ENCODE measurements around the gene TNFSF11.
"Not testable (repeated sequence)": the region's sequence is repeated elsewhere in the genome, so short reads cannot be mapped to it uniquely, and the experiment has no call there.

Gene TNFSF11, protein sequence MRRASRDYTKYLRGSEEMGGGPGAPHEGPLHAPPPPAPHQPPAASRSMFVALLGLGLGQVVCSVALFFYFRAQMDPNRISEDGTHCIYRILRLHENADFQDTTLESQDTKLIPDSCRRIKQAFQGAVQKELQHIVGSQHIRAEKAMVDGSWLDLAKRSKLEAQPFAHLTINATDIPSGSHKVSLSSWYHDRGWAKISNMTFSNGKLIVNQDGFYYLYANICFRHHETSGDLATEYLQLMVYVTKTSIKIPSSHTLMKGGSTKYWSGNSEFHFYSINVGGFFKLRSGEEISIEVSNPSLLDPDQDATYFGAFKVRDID

GRCh38 chr13:42574011-42574410, at the start of gene TNFSF11:
Gene TNFSF11, plus strand, starts transcription at chr13:42574152. Its CDS starts 152 bp downstream, at chr13:42574304.
- no peak for DNase-seq

DNA sequence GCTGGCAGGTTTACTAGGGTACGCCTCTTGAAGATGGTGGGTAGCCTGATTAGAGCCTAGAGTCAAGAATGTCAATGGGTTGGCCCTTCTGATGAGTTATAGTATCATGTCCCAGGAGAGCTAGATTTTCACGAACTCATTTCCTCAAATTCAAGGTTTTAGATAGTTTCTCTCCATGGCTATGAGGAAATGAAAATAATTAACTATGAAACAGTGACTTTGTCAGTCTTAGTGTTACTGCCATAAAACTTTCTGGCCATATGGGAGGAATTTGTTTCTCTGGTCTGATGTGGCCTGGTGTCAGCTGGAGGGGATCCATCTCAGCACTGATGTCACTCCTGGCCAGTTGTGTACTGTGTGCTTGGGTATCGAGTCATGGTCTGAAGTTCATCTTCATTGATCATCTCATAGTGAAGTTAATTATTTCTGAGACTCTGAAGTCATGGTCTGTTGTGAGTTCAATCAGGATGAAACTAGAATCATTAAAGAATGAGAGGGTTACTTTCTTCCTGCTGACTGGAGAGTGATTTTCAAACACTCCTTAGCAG, 49.4 kb upstream of the TNFSF11 start:
- no peak for DNase-seq

DNA sequence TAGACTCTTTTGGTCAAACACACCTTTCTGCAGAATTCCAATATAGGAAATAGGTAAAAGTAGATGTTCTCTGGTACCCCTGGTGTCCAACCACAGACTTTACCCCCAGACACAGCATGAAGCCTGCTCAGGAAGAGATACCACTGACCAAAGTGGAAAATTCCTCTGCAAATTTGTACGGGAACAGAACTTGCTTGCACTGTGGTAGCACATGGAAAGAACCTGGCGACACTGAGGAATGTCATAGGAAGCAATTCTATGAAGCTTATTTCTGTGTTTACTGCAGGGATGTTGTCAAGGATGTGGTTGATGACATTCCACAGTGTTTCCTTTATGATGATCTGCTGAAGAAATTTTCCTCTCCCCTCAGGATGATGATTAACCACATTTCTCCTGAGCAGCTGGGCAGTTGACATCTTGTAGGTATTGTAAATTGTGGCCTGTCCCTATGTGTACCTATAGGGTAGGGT, 48.9 kb upstream of the TNFSF11 start:
- DNase-seq = no peak

- DNase-seq = no peak
These were observed 47.7 kb upstream of the TNFSF11 start for GRCh38 chr13:42526276-42526675.

DNA sequence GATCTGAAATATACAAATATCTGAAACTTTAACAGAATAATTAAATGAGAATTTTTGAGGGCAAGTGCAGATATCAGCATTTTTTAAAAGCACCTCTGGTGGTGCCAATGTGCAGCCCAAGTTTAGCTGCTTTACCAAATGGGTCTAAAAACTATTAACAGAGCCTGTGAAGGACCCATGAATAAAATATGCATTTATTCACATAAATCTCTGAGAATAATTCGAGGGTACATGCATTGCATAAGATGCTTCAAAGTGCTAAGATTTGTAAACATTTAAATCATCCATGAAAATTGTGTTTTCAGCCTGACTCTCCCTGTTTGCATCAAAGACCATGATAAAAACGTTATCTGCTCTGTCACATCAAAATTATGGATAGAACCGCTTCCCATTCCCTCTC, 47.1 kb upstream of the TNFSF11 start:
- DNase-seq = no peak

- DNase-seq = no peak
These were observed 41.2 kb upstream of the TNFSF11 start for GRCh38 chr13:42532561-42533335.

DNA sequence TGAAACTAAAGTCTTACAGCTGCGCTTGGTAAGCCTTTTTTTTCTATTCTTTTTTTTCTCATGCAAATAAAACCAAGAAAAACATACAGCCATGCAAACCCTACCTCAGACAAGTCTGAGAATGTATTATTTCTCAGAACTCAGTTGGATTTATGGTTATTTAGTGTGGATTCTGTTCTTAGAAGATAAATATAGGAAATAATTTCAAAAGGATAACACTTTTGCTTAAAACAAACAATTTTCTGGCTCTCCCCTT, 40.7 kb upstream of the TNFSF11 start:
- no peak for DNase-seq

DNA sequence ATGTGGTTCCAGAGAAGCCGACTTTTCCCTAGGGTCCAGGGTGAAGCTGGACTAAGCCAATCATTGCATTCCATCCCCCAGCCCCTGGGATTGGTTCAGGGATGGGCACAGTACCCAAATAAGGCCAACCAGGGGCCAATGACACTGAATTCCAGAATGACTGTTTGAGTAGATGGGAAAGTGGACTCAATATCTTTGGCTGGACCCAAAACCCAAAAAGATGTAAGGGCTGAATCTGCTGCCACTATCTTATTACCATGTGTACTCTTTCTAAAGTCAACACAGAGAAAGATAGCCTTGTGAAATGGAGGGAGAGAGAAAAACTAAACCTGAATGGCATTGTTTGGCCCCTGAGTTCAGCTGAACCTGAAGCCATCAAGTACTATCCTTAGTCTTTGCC, 39.2 kb upstream of the TNFSF11 start:
- no peak for DNase-seq

DNA sequence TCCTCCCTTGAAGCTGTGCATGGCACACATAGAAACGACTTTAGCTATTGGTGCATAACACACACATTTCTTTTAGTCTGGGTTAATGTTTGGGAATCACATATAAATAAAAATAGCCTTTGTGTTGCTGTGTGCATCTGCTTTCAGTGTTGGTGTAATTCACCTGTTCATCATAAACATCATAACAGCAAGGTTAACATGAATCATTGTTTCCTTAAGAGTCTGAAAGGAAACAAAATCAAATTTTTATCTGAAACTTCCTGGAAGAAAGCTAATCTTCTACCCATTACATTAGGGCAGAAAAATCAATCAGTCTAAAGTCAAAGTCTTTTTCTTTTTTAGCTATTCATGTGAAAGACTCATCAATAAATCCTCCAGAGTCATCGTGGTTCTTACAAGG, 35.0 kb upstream of the TNFSF11 start:
- no peak for DNase-seq

- no peak for DNase-seq
These were observed 34.3 kb upstream of the TNFSF11 start for GRCh38 chr13:42539670-42540069.

GRCh38 chr13:42543215-42543797, 30.6 kb upstream of the TNFSF11 start:
- DNase-seq = no peak

GRCh38 chr13:42544246-42544926, 29.6 kb upstream of the TNFSF11 start:
- DNase-seq = no peak

GRCh38 chr13:42545842-42546241, 28.1 kb upstream of the TNFSF11 start:
- DNase-seq = no peak

- DNase-seq = no peak
These were observed 26.3 kb upstream of the TNFSF11 start for GRCh38 chr13:42547612-42548011.

DNA sequence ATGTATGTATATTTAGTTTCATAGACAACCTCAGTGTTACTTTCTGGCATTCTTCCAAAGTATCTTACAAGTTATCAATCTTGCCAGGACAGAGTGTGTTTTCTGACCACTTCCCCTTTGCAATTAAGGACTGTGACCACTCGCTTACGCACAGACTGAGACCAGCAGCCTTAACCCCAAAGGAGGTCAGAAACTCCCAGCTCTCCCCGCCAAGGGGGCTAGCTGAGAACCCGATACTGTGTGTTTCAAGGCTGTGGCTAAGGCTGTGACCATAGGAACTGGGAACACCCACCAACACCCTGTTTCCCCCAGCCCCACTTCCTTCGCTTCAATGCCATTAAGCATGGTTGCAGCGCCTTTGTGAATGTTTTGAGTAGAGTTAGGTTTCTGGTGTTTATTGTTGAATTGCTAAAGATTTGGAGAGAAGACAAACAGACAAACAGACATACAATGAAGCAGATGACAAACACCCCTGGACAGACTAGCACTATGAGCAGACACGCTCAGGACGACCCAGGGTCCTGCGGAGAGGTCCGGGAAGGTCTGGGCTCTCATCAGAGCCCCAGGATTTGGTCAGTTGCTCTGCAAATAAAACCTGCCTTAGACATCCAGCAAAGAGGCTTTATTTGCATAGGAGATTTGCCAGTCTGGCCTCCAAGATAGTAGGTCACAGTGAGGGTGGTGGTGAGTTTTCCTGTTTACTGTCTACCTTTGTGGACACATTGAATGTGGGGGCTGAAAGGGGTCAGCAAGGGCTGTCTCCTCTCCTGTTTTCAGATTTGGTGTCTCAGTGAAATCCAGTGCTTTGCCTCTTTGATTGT, 25.0 kb upstream of the TNFSF11 start:
- DNase-seq = no peak

DNA sequence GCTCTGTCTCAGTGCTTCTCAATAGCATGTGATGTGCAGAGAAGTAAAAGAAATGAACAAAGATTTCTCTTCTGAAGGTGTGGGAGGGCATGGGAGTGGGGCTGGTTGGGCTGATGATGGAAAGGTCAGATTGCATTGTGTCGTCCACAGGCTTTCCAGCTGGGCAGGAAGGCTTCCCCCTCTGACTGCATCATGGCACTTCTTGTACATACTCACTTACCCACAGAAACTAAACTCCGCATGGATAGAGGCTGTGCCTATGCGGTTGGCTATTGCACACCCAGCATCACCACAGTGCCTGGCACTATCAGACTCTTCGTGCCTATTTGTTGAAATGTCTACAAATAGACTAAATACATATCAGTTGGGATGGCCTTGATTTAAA, 24.4 kb upstream of the TNFSF11 start:
- DNase-seq = no peak

DNA sequence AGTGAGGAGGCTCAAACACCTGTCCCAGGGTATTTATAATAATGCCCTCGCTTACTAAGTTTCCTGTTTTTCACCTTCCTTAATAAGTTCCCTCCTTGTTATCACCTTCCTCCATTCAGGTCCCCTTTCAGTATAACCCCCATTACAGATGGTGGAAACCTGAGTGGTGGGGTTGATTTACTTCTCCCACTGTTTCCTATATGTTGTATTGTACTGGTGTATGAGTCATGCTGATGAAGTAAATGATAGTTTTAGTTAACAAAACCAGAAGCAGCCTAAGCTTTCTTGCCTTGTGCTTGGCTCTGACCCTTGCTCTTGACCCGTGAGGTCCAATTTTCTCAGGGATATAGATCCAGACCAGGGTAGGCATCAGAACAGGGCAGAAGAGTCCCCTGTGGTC, 22.3 kb upstream of the TNFSF11 start:
- DNase-seq = no peak

DNA sequence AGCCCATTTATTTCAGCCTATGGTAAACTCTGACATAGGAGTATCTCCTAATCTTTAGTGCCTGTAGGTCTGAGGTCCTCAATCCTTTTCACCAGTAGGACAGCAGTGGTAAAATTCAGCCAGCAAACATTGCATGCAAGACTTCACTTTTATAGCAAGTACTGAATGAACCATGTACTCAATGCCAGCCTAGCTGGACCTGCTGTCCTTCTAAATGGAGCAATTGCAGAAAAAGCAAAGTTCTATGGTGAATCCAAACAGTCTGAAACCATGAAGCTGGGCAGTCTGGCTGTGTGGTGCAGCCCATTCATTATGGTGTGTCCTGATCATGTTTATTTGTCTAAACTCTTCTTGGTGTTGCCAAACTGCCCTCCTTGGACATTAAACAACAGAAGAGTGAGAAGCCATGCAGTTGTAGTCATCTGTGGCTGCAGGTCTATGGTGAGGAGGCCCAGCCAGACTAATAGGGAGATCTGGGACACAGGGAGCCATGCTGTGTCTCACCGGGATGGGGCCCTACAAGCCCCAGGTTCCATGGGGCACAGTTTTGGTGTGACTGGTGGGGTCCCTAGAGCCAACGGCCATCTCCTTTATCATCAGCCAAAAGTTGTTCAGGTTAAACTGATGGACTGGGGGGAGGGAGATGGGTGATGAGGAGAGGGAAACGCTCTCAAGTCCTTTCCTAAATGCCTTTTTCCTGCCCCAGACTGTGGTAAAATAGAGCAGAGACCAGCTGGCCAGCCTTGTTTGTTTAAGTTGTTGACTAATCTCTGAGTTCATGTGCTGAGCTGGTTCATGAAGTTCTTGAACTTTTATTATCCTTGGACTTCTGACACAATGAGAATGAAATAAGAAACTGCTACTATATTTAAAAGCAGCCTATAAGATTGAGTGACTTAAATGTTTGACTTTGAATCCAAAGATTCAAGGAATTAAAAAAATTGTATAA, 20.6 kb upstream of the TNFSF11 start:
- no peak for DNase-seq

DNA sequence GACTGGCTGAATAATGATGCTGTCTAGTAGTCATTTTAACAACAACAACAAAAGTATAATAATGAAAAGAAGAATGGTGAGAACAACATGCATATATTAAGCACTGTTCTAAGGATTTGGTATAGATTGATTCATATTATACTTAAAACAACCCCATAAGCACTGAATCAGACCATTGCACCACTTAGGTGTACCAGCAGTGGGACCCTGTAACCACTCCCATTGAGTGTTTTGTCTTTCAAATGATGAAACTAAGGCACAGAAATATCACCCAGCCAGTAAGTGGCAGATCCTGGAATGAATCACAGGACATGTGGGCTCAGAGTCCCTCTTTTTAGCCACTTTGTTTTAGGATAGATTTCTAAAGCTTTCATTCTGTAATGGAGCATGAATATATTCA, 14.9 kb upstream of the TNFSF11 start:
- no peak for DNase-seq

- not testable (repeated sequence) for DNase-seq
These were observed 14.3 kb upstream of the TNFSF11 start for GRCh38 chr13:42559573-42560218.

GRCh38 chr13:42560320-42560719, 13.6 kb upstream of the TNFSF11 start:
- not testable (repeated sequence) for DNase-seq

All from AML-193 (cell line).